GM21360 (cell line): ENCODE results near the gene ATP6V1F.

Experiments used
- ATAC-seq: cut with Tn5 transposase; IDR thresholded peaks from one replicate; pipeline ENCODE4 v1.9.1; 2021; ENCODE audit warnings: mild to moderate bottlenecking, moderate library complexity; ENCODE audit not compliant: unreplicated experiment

The ATP6V1F gene

DNA sequence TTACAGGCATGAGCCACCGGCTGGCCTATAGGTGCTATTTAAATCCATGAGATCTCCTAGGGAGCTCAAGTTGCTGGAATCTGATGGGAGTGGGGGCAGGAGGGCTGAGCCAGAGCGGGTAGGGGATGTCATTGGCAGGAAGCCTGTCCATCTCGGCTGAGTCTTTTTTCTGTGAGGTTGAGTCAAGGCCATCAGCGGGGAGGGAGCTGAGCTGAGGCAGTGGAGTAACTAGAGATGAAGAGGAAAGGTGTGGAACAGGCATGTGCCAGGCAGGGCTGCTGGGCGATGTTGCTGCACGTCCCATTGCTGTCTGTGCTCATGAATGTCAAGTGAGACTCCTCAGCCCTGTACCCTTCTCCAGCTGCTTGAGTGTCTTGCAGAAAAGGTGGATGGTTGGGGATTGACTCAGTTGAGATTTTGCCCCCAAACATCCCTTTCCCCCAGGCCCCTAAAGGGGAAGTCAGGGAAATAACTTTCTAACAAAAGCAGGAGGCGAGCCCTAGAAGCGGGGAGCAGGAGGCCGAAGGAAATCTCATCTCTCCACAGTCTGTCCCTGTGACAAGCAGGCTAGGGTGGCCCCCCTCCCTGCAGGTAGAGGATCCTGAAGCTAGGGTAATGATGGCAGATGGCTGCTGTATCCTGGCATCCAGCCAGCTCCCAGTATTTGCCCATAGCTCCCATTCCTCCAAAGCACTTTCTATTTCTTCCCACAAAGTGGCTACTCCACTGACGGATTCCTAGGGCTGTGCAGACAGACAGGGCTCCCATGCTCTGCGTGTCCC, 5.4 kb downstream of the ATP6V1F start:
- no peak for ATAC-seq

DNA sequence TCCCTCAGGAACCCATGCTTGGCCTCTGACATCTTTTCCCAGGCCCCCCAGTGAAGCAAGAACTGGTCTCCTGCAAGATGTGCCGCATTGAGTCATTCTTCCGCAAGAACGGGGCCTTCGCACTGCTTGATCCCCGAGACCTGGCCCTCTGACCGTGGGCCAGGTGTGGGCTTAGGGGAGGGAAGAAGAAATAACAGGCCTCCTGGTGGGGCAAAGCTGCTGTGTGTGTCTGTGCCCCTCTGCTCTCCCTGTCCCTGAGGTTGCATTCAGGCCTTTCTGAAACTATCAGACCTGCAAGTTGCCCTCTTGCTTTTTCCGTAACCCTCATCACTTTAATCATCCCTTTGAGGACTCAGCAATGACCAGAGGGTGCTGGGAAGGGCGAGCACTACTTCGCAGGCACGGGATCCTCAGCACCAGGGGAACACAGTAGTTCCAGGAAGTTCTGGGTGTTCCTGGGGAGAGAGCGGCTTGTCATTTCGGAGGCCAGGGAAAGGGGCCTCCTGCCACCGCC, 6.0 kb downstream of the ATP6V1F start:
- ATAC-seq: no peak

DNA sequence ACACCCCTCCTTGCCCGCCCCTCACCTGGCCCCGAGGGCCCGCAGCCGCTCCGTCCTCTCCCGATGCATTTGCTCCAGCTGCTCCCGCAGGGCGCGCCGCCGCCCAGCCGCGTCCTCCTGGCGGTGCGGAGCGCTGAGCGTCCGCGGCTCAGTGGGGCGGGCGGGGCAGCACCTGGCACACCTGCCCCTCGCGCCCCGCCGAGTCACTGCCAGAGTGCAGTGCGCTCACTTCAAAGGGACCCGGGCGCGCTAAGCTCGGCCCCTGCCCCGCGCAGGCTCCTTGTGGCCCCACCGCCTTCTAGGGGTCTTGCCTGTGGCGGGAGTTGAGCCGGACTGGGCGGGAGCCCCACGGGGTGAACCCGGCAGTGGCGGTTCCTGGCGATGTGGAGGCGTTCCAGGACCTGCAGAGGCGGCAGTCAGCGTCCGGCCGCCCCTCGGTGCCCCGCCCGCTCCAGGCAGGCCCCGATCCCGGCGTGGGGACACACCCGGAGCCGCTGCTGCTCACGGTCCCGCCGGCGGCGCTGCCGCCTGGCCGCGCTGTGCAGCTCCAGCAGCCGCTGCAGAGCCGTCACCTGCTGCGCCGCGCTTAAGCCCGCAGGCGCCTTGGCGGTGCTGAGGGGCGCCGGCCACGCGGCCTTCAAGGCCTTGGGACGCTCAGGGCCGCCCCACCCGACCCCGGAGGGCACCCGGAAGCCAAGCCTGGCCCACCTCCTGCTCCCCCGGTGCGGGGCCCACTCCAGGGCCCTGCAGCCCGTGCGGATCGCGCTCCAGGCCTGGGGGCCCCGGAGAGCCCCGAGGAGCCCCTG, 6.7 kb downstream of the ATP6V1F start:
- ATAC-seq: peak; percentile 79

DNA sequence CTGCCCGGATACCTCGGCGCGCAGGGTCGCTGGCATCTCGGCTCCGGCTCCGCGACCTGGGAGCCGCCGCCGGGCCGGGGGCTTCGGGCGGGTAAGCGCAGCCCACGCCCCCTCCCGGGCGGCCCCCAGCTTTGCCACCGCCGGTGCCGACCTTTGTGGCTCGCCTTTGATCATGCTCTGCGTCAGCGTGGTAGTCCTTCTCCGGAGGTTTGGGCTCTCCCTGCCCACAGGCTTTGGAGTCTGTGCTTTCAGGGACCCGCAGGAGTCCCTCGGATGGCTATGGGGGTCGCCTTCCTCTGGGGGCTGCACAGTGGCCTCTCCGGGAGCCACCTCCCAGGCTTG, 7.3 kb downstream of the ATP6V1F start:
- ATAC-seq: no peak

DNA sequence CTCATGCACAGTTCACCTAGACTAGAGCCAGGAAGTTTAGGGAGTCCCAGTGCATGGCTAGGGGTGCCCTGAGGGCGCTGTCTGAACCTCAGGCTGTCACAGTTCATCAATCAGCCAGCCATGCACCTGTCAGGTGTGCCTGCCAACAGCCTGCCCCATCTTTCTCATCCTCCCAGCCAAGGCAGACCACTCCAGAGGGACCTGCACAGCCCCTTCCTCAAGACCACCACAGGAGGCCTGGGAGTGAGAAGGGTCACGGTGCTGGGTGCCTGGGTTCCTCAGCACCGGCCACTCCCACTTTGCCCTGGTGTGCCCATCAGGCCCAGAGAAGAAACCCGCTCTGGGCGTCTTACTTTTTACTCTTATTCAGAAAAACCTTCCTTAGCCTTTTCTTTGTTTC, 8.4 kb downstream of the ATP6V1F start:
- no peak for ATAC-seq

DNA sequence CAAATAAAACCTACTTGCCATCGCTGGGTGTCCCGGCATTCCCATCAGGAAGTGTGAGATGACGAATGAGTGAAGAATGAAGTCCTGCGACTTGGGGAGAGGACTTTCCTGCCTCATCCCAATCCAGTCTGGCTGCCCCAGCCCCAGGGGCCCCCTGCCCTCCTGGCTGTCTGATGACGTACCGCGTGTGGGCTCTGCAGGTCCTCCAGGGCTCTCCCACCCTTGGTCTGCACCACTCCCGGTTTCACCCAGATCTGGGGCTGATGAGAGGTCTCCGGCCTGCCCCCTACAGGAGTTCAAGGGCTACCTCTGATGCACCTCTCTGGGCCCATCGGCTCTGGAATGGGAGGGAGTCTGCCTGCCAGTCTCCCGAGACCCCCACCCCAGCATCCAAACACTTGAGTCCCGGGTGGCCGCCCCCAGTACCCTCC, 9.8 kb downstream of the ATP6V1F start:
- no peak for ATAC-seq

DNA sequence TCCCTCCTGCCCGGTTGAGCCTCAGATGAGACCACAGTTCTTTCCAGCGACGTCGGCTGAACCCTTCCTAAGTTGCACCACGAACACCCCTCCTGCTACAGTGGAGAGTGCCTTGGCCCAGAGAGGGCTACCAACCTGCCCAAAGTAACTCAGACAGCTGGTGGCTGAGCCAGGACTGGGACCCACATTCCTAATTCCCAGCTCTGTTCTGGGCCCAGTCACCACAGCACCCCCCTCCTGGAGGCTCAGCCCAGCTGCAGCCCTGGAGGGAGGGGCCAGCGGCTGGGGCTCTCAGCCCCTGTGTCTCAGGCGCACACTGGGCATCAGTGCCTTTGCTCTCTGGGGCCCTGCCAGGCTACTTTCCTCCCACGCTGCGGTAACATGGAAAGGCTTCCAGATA, 10.6 kb downstream of the ATP6V1F start:
- ATAC-seq: no peak

DNA sequence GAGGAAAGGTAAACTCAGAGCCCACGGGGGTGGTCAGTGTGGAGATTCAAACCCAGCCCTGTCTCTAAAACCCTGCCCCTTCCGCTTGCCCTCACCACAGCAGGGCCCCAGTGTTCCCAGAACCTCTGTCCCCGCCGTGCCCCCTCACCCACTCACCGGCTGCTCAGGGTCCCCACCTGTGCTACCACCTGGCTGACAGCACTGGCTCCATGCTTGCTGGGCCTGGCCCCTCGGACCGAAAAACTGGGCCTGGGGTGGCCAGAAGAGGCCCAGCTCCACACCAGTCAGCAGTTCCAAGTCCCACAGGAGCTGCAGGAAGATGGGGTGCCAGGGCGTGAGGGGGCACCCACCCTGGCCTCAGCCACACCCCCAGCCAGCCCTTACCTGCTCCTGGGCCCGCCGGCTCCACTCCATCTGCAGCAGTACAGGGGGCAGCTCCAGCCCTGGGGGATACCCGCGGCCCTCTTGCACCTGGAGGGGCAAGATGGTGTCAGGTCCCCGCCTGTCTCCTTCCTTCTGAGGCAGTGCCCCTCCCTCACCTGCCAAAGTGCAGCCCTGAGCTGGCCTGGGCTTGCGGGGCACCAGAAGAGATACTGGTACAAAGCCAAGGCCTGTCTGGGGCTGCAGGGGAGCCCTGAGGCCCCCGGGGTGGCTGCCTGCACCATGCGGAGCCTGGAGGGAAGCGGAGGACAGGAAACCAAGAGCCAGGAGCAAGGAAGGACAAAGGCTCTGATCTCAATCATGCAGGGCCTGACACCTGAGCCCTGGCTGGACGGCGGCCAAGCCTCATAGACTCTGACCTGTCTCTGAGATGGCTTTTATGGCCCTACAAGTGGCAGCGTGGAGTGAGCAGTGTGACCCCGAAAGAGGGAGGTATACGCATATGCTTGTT, 11.7 kb downstream of the ATP6V1F start:
- no peak for ATAC-seq

DNA sequence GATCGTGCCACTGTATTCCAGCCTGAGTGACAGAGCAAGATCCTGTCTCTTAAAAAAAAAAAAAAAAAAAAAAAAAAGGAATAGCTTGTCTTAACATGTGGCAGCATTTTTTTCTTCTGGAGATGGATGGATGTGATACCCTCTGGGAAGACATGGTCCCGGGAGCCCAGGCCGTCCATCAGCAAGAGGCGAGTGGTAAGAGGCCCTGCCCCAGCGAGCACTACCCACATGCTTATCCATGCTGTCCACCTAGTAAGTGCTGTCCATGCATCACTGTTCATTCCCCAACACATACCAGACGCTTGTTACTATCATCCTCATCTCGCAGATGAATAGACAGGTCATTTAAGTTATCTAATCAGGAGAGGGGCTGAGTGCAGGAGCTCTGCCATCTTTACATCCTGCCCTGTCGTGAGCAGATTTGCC, 12.9 kb downstream of the ATP6V1F start:
- ATAC-seq: no peak

DNA sequence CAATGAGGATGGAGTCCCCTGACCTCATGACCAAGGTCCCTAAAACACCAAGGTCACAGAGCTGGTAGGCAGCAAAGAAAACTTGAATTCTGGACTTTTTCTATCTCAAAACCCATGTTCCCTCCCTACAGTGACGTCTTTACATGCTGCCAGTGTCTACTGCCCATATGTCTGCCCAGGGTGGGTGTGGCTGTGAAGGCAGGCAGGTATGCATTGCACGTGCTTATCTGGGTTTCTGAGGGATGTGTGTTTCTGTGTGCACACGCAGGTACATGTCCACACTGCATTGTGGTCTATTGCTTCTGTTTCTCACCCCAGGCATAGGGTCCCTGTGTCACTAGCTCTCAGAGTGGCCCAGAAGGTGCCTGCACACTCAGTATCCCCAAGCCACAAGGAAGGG, 13.5 kb downstream of the ATP6V1F start:
- no peak for ATAC-seq

DNA sequence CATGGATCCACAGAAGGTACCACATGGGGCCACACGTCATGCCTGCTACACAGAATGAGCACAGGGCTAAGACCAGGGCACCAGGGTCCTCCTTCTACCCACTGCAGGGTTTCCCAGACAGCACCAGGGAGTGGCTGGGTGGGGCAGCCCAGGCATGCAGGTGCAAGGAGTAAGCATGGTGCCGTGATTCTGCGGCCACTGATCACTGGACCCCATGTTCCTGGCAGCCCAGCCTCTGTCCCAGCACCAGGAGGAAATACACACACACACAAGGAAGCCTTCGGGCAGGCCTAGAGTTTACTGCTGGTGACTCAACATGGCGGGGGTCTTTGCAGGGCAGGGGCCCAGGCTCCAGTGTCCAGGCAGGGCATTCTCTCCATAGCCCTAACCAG, 13.9 kb downstream of the ATP6V1F start:
- no peak for ATAC-seq

DNA sequence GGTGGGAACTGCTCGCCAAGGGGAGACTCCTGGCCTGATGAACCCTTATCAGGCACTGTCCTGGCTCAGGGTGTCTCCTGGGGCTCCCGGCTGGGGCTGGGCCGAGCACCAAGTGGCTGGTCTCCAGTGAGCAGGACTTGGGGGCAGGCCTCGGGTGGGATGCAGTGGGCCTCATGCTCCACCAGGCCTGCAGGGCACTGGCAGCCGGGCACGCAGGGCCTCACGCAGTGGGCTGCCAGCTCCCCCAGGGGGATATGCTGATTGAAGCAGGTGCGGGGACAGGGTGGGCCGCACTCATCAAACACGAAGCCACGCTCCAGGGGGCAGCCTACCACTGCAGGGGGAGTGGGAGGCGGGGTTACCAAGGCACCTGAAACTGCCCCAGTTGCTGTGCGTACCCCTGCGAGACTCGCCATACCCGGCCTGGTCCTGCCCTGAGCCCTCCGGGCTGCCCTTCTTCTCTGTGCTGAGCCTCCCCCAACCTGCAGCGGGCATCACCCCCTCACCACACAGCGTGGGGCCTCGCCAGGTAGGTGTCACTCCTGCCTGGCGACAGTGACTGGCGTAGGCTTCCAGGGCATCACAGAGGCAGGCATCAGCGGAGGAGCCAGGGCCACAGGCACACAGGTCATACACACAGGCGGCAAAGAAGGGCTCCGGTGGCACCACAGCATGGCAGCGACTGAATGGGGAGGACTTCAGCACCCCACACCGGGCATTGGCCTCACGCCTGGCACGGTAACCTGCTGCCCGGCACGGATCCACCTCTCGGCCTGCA, 14.5 kb downstream of the ATP6V1F start:
- no peak for ATAC-seq

DNA sequence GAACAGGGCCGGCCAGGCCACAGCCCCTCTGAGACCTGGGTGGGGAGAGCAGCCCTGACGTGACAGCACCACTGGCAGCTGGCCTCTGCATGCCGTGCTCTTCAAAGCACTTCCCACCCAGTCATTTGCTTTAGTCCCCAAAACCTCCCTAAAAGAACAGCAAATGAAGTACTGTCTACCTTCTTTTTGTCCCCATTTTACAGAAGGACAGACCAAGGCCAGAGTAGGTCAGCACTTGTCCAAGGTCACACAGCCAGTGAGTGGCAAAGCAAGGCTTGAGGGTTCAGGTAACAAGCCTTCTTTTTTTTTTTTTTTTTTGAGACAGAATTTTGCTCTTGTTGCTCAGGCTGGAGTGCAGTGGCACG, 15.1 kb downstream of the ATP6V1F start:
- ATAC-seq: no peak

DNA sequence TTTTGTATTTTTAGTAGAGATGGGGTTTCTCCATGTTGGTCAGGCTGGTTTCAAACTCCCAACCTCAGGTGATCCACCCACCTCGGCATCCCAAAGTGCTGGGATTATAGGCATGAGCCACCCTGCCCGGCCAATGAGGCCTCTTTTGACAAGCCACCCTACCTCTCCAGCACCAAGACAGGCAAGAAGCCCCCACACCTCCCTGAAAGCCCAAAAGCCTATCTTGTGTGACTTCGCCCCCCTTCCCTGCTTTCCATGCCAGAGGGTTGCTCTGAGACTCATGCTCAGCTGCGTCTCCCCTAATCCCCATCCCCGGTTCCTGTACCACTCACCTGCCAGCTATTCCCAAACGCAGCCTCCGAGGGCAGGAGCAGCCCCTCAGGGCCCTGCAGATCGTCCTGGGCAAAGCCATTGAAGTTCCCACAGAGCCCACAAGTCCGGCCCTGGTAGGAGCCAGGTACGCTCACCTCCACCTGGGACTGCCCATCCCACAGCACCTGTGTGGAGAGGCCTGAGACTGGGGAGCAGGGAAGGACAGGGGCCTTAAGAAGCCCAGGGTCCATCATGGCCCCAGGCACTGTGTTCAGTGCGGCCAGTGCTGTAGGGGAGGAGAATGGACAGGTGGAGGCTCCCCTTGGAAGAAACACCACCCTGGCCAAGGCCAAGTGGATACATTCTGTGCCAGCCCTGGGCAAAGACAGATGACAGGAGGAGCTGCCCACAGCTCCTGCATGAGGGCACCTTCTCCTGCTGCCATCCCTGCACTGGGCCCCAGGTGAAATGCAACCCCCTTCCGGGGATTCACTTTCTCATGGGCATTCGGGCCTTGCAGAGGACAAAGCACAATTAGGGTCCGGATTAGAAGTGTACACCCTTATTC, 15.8 kb downstream of the ATP6V1F start:
- ATAC-seq: no peak

DNA sequence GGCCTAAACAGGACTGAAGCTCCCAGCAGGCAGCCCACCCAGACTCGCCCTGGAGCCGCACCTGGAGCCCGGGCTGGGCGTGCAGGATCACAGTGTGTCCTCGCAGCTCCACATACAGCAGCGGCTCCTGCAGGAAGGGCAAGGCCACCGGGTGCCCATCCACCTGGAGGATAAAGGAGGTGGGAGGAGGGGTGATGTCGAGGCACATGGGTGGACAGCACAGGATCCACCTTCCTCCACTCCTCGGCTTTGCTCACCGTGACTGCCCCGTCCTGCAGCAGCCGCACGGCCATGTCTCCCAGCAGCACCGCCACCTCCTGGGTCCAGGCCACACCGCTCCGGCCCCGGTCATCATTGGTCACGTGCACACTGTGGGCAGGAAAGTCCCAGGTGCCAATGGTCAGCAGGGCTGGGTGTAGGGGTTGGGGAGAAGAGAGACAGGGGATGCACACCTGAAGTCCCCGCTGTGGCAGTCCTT, 16.8 kb downstream of the ATP6V1F start:
- no peak for ATAC-seq

DNA sequence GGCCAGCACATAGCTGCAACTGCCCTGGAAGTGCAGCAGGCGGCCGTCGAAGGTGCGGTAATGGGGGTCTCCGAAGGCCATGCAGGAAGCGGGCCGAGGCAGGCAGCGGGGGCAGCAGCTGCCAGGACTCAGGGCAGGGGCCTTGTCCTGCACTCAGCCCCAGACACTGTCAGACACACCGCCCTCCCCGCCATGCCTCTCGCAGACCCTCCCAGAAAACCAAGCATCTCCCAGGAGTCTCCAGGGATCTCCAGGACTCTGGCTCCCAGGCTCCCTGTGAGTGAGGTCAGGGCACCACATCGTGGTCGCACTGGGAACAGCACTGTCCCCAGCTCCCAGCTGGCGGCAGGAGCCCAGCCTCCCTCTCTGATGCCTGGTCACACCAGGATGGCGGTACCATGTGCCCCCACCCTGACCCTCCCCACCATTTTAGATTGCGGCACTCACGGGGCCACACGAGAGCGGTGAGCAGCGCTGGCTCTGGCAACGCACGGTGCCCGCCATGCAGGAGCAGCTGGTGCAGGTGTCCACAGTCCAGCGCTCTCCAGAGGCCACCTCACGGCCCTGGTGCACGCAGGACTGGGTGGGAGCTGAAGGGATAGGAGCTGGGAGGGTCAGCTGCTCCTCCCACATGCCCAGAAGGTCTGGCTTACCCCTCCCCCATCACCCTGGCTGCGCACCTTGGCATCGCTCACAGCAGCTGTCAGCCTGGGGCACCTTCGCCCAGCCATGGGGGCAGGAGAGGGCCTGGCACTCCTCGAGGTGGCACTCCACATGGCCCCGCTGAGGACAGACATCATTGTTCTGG, 17.5 kb downstream of the ATP6V1F start:
- ATAC-seq: no peak

DNA sequence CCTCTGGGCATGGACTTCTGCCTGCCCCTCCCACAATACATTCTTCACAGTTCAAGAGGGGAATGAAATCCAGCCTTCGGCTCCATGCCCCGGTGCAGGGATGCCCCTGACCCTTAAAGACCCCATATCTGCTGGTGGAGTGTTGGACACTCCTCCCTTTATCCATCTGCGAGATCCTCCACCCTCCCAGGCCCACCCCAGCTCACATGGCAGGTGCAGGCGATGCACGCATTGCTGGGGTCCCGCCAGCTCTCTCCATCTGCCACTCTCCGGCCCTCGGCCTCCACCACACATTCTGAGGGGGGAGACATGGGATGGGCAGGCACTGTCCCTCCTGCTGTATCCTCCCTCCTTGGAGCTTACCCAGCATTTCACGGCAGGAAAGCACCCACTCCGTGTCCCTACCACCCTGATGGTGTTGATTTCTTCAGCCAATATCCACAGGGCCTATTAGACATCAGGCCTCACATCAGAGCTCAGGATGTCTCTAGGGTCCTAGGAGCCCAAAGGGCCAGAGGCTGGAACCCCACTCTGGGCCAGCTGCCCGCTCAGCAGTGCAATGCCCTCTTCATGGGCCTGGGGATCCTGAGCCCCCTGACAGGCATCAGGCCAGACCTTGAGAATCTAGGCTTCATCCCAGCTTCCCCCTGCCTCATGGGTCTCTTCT, 18.3 kb downstream of the ATP6V1F start:
- no peak for ATAC-seq
